ENCODE data around the gene SOCS2.

SOCS2 gene

GRCh38 chr12:93536766-93537488 lies 35.5 kb upstream of the SOCS2 start:
- TF ChIP-seq CTCF (IDR thresholded peaks at IDR 0.05; ENCODE audit: insufficient read depth, missing control alignments) = no peak
- FAIRE-seq = no peak

GRCh38 chr12:93537769-93538168 lies 34.7 kb upstream of the SOCS2 start:
- no peak for DNase-seq (ENCODE audit: insufficient read length, low spot score)
- FAIRE-seq = no peak

More at GRCh38 chr12:93536766-93537488, 35.5 kb upstream of the SOCS2 start:
- no peak for DNase-seq (ENCODE audit: insufficient read length, low spot score)

GRCh38 chr12:93539821-93540220 lies 32.7 kb upstream of the SOCS2 start:
- DNase-seq (ENCODE audit: insufficient read length, low spot score) (no peak), FAIRE-seq (no peak)
- no peak for TF ChIP-seq CTCF (IDR thresholded peaks at IDR 0.05; ENCODE audit: insufficient read depth, missing control alignments)

More at GRCh38 chr12:93537769-93538168, 34.7 kb upstream of the SOCS2 start:
- TF ChIP-seq CTCF (IDR thresholded peaks at IDR 0.05; ENCODE audit: insufficient read depth, missing control alignments) = no peak

GRCh38 chr12:93540466-93540865 lies 32.0 kb upstream of the SOCS2 start:
- TF ChIP-seq CTCF (IDR thresholded peaks at IDR 0.05; ENCODE audit: insufficient read depth, missing control alignments) = no peak
- no peak for FAIRE-seq
- no peak for DNase-seq (ENCODE audit: insufficient read length, low spot score)

- no peak for DNase-seq (ENCODE audit: insufficient read length, low spot score)
- no peak for TF ChIP-seq CTCF (IDR thresholded peaks at IDR 0.05; ENCODE audit: insufficient read depth, missing control alignments)
- no peak for FAIRE-seq
Measured at GRCh38 chr12:93541578-93542225, 30.8 kb upstream of the SOCS2 start.

- no peak for DNase-seq (ENCODE audit: insufficient read length, low spot score)
- FAIRE-seq = no peak
- no peak for TF ChIP-seq CTCF (IDR thresholded peaks at IDR 0.05; ENCODE audit: insufficient read depth, missing control alignments)
Measured at GRCh38 chr12:93547778-93548177, 24.7 kb upstream of the SOCS2 start.

GRCh38 chr12:93549174-93549573 lies 23.3 kb upstream of the SOCS2 start:
- FAIRE-seq = no peak
- no peak for TF ChIP-seq CTCF (IDR thresholded peaks at IDR 0.05; ENCODE audit: insufficient read depth, missing control alignments)
- no peak for DNase-seq (ENCODE audit: insufficient read length, low spot score)
